ENCODE data around the gene MBD5.

DNA sequence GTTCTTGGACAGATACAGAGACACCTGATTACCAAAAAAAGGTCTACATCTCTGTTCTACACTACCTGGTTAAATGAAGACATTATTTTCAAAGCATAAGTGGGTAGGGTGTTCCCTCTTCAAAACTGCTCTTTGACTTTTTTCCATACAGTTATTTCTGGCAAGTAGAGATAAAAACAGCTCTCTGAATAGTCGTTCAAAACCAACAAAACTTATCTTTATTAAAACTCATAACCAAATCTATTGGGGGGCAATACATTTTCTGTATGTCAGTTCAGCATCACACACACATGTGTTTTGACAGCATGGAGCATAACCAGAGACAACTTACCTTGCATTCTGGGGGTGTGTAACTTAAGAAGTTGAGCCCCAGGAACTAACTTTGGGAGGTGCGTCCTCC lies 474.7 kb downstream of the MBD5 start:
- TF ChIP-seq, protein P1, sequence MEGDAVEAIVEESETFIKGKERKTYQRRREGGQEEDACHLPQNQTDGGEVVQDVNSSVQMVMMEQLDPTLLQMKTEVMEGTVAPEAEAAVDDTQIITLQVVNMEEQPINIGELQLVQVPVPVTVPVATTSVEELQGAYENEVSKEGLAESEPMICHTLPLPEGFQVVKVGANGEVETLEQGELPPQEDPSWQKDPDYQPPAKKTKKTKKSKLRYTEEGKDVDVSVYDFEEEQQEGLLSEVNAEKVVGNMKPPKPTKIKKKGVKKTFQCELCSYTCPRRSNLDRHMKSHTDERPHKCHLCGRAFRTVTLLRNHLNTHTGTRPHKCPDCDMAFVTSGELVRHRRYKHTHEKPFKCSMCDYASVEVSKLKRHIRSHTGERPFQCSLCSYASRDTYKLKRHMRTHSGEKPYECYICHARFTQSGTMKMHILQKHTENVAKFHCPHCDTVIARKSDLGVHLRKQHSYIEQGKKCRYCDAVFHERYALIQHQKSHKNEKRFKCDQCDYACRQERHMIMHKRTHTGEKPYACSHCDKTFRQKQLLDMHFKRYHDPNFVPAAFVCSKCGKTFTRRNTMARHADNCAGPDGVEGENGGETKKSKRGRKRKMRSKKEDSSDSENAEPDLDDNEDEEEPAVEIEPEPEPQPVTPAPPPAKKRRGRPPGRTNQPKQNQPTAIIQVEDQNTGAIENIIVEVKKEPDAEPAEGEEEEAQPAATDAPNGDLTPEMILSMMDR (optimal IDR thresholded peaks at IDR 0.05 in 1 of 3, IDR thresholded peaks at IDR 0.05 in 1 of 3, conservative IDR thresholded peaks at IDR 0.05 in 1 of 3; ENCODE audit: extremely low read depth in 1 of 3, insufficient read depth in 2 of 3, low read length in 3 of 3) = no peak
- TF ChIP-seq EZH2 (IDR thresholded peaks at IDR 0.05; ENCODE audit: low read length) = no peak
